Smooth muscle cell (in vitro differentiated cells): ENCODE data around the gene CAPZB. TPM values are rescaled to one million over a fixed set of nuclear protein-coding genes. Genes with fewer than 3 reads are reported as not detected.

Experiments
- DNase-seq: peaks from one replicate; lab custom pipeline; 2025; ENCODE audit not compliant: unreplicated experiment; lab: John Stamatoyannopoulos, UW
- H2AFZ ChIP-seq: fragments of 200-600 bp; sonication (generic); 2 replicates; pipeline ENCODE4 v1.6.0; 2016; ENCODE audit warnings: antibody characterized with exemption, low read depth, mild to moderate bottlenecking
- H3F3A ChIP-seq: fragments of 200-600 bp; sonication (generic); 2 replicates; pipeline ENCODE4 v1.6.0; 2017; ENCODE audit warnings: antibody characterized with exemption, low read depth
- H3K27ac ChIP-seq: fragments of 200-600 bp; sonication (generic); 2 replicates; pipeline ENCODE4 v1.5.1; 2016; ENCODE audit warnings: low read depth, mild to moderate bottlenecking
- H3K27me3 ChIP-seq: fragments of 200-600 bp; sonication (generic); 2 replicates; pipeline ENCODE4 v1.6.1; 2016; ENCODE audit warnings: low read depth, mild to moderate bottlenecking
- H3K36me3 ChIP-seq: fragments of 200-600 bp; sonication (generic); 2 replicates; pipeline ENCODE4 v1.5.1; 2016; ENCODE audit warnings: low read depth
- H3K4me1 ChIP-seq: fragments of 200-600 bp; sonication (generic); 2 replicates; pipeline ENCODE4 v1.5.1; 2016; ENCODE audit warnings: low read depth
- H3K4me2 ChIP-seq: fragments of 200-600 bp; sonication (generic); 2 replicates; pipeline ENCODE4 v1.6.0; 2016; ENCODE audit warnings: mild to moderate bottlenecking
- H3K4me3 ChIP-seq: fragments of 200-600 bp; sonication (generic); 2 replicates; pipeline ENCODE4 v1.5.1; 2016; ENCODE audit warnings: mild to moderate bottlenecking
- H3K79me2 ChIP-seq: fragments of 200-600 bp; sonication (generic); 2 replicates; pipeline ENCODE4 v1.6.0; 2016; ENCODE audit warnings: low read depth, mild to moderate bottlenecking
- H3K9ac ChIP-seq: fragments of 200-600 bp; sonication (generic); 2 replicates; pipeline ENCODE4 v1.6.0; 2016; ENCODE audit warnings: low read depth
- H3K9me3 ChIP-seq: fragments of 200-600 bp; sonication (generic); replicated peaks from 2 replicates; pipeline ENCODE4 v1.5.1; 2016; ENCODE audit warnings: low read depth
- H4K20me1 ChIP-seq: fragments of 200-600 bp; sonication (generic); 2 replicates; pipeline ENCODE4 v1.6.0; 2016; ENCODE audit warnings: low read depth
- WGBS: methylation state at CpG from one replicate; pipeline ENCODE4 v1.1.7; 2016; ENCODE audit warnings: low lambda C conversion rate; 5-methylcytosine and 5-hydroxymethylcytosine counted together
- polyA plus RNA-seq: library from polyadenylated mRNA; unstranded; fragments of >200 nt; fragmentation: Nextera tagmentation; extraction: Ambion mirVana; gene quantifications from 2 replicates; pipeline ENCODE4 v1.2.1, GENCODE V29; 2016
- total RNA-seq: library from RNA; depleted of rRNA; stranded (reverse); fragments of >200 nt; gene quantifications from 2 replicates; pipeline ENCODE4 v1.2.3, GENCODE V29; 2014
- TF ChIP-seq, protein P1 (sequence below): fragments of 200-600 bp; sonication (generic); IDR thresholded peaks from 2 replicates; pipeline ENCODE4 v1.5.1; 2017; ENCODE audit warnings: borderline replicate concordance, mild to moderate bottlenecking, antibody characterized with exemption; ENCODE audit not compliant: insufficient read depth, poor library complexity, severe bottlenecking

The CAPZB gene
- total and polyA plus RNA-seq, 2 experiments from 2014 or later = 205 to 405 TPM

DNA sequence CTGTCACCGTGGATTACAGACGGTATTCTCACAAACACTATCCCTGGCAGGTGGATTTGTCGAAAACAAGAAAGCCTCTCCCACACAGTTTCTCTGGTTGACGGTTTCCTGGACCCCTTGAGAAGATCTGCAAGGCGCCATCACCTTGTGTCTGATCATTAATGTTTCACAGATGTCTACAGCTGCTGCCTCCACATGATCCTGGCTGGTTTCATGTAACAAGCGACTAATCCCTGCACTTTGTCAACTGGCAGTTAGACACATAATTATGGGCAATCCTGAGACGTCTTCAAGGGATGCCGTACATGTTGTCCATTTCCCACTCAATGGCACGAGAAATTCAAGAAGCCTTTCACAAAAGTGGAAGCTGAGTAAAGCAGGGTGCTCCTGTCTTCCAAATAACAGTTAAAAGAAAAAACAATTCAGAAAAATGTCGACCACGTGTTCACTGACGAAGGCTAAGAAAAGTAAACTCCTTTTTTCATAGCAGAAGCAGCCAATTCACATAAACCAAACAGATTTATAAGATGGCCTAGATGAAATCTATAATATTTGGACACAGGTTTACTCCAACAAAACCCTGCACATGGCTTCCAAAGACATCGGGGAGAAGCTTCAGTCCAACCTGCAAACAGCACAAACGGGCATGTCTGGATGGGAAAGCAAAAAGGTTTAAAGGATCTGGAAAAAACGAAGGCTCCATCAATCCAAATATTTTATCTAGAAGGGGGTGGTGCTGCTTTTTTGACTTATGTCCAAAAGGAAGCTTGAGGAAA lies 52.2 kb downstream of the CAPZB start:
- H3K4me1 ChIP-seq = peaks cover 26% of the 10 kb centered on the region
- WGBS = 58% methylated on average over 15 of the region's 15 CpGs
- H3K27me3 ChIP-seq = no peaks in the 10 kb centered on the region
- TF ChIP-seq, protein P1, sequence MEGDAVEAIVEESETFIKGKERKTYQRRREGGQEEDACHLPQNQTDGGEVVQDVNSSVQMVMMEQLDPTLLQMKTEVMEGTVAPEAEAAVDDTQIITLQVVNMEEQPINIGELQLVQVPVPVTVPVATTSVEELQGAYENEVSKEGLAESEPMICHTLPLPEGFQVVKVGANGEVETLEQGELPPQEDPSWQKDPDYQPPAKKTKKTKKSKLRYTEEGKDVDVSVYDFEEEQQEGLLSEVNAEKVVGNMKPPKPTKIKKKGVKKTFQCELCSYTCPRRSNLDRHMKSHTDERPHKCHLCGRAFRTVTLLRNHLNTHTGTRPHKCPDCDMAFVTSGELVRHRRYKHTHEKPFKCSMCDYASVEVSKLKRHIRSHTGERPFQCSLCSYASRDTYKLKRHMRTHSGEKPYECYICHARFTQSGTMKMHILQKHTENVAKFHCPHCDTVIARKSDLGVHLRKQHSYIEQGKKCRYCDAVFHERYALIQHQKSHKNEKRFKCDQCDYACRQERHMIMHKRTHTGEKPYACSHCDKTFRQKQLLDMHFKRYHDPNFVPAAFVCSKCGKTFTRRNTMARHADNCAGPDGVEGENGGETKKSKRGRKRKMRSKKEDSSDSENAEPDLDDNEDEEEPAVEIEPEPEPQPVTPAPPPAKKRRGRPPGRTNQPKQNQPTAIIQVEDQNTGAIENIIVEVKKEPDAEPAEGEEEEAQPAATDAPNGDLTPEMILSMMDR = no peak
- H3K4me3 ChIP-seq = no peak overlapping the region
- no peaks in the 10 kb centered on the region for H3K9me3 ChIP-seq
- no peak for DNase-seq
- H3K9ac ChIP-seq = no peak overlapping the region
- no peak overlapping the region for H3K4me2 ChIP-seq
- H3F3A ChIP-seq = peaks cover 31% of the 10 kb centered on the region
- no peak overlapping the region for H2AFZ ChIP-seq
- H3K36me3 ChIP-seq = no peaks in the 10 kb centered on the region
- peak overlapping the region; percentile 89 for H3K27ac ChIP-seq
- peaks cover 99% of the 10 kb centered on the region for H4K20me1 ChIP-seq
- peaks cover 93% of the 10 kb centered on the region for H3K79me2 ChIP-seq

DNA sequence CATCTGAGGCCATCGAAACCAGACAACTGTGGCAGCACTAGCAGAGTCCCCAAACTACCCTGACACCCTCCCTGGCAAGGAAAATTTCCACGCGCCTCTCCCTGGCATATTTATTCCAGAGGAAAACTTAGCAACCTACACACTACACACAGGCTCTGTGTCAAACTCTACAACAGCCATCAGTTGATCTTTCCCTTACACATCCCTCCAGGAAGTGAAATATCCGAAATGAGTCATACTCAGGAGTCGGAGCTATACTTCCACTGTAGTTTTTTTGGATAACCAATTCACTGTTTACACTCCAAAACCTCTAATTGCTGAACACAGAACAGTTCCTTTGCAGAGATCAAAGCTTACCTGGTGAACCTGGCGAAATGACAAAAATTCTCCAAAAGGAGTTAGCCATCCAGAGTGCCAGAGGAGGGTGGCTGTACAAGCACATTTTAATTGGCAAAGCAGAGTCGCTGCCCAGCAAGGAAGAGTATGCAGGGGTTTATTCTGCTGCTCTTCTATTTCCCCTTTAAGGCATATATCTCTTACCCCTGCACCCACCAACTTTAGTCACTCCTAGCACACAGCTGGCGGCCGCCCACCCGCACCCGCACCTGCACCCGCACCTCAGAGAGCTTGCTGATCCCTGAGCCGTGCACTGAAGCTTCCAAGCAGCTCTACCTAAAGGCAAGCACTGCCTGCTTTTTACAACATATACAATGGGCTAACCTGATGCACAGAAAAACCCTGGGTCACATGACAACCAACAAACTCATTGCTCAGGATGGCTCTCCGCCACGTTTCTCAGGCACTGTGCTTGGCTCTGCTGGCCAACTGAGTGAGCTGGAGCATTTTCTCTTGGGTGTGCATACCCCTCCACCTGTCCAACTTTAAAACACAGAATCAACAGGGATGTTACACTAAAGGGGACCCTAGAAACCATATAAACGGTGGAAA lies 54.9 kb downstream of the CAPZB start:
- H3K4me1 ChIP-seq = peaks cover 32% of the 10 kb centered on the region
- peak overlapping the region; percentile 37 for H3K9ac ChIP-seq
- H3F3A ChIP-seq = peaks cover 26% of the 10 kb centered on the region
- H3K4me3 ChIP-seq = no peak overlapping the region
- no peak for DNase-seq
- H3K79me2 ChIP-seq = peaks cover 95% of the 10 kb centered on the region
- no peaks in the 10 kb centered on the region for H3K9me3 ChIP-seq
- TF ChIP-seq, protein P1 = no peak
- no peaks in the 10 kb centered on the region for H3K27me3 ChIP-seq
- no peak overlapping the region for H2AFZ ChIP-seq
- no peaks in the 10 kb centered on the region for H3K36me3 ChIP-seq
- H3K4me2 ChIP-seq = peak overlapping the region; percentile 42
- peak overlapping the region; percentile 82 for H3K27ac ChIP-seq
- WGBS = 78% methylated on average over 16 of the region's 16 CpGs
- H4K20me1 ChIP-seq = peaks cover 99% of the 10 kb centered on the region

DNA sequence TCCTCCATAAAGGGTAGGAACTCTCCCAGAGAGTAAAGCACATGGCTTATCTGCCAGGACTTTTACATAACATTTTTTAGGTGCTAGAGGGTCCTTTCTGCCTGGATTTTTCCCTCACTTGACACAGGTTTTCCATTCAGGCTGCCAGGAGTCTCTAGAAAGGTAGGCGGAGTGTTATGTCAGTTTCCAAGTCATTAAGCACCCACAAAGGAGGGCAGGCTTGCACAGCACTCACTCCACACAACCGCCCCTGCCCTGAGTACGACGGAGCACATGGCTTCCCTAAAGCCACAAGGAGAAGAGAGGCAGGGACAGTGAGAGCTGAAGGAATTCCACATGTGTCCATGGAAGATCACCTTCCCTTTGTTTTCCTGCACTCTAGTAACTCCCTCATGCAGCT lies 55.7 kb downstream of the CAPZB start:
- Histone ChIP-seq H3K4me1 (peaks cover 32% of the 10 kb centered on the region), H3K9ac (peak overlapping the region; percentile 37), H3K9me3 (no peaks in the 10 kb centered on the region), H3K4me3 (no peak overlapping the region), H3K4me2 (peak overlapping the region; percentile 42), H3F3A (peaks cover 21% of the 10 kb centered on the region), H3K27me3 (no peaks in the 10 kb centered on the region), H2AFZ (no peak overlapping the region), H3K27ac (peak overlapping the region; percentile 82), H3K79me2 (peaks cover 96% of the 10 kb centered on the region), H4K20me1 (peaks cover 99% of the 10 kb centered on the region), H3K36me3 (no peaks in the 10 kb centered on the region)
- TF ChIP-seq, protein P1 = no peak
- WGBS = 40% methylated on average over 4 of the region's 4 CpGs
- DNase-seq = no peak
